GM18907 (cell line): ENCODE results near the gene ACSS1.

Experiments used
- ATAC-seq: cut with Tn5 transposase; IDR thresholded peaks from one replicate; pipeline ENCODE4 v1.9.1; 2021; ENCODE audit warnings: mild to moderate bottlenecking, moderate library complexity; ENCODE audit not compliant: unreplicated experiment

The ACSS1 gene

GRCh38 chr20:25079171-25079570, 21.2 kb upstream of the ACSS1 start:
- ATAC-seq = no peak

GRCh38 chr20:25078662-25079061, 20.7 kb upstream of the ACSS1 start:
- no peak for ATAC-seq

- ATAC-seq = no peak
Measured at GRCh38 chr20:25077610-25078169, 19.8 kb upstream of the ACSS1 start.

- no peak for ATAC-seq
Measured at GRCh38 chr20:25076731-25077609, 19.0 kb upstream of the ACSS1 start.

GRCh38 chr20:25076201-25076600, 18.3 kb upstream of the ACSS1 start:
- no peak for ATAC-seq

GRCh38 chr20:25073544-25073943, 15.6 kb upstream of the ACSS1 start:
- no peak for ATAC-seq

GRCh38 chr20:25072226-25072811, 14.4 kb upstream of the ACSS1 start:
- ATAC-seq = no peak

GRCh38 chr20:25071734-25072133, 13.8 kb upstream of the ACSS1 start:
- ATAC-seq = no peak

- no peak for ATAC-seq
Measured at GRCh38 chr20:25070821-25071473, 13.0 kb upstream of the ACSS1 start.

GRCh38 chr20:25067102-25067987, 9.4 kb upstream of the ACSS1 start:
- ATAC-seq = no peak

- ATAC-seq = no peak
Measured at GRCh38 chr20:25066386-25066785, 8.4 kb upstream of the ACSS1 start.

GRCh38 chr20:25065625-25066338, 7.8 kb upstream of the ACSS1 start:
- peak; percentile 79 for ATAC-seq

GRCh38 chr20:25065072-25065624, 7.2 kb upstream of the ACSS1 start:
- ATAC-seq = no peak

GRCh38 chr20:25064561-25065071, 6.7 kb upstream of the ACSS1 start:
- no peak for ATAC-seq

- ATAC-seq = no peak
Measured at GRCh38 chr20:25063981-25064380, 6.0 kb upstream of the ACSS1 start.

GRCh38 chr20:25063546-25063945, 5.6 kb upstream of the ACSS1 start:
- no peak for ATAC-seq

- no peak for ATAC-seq
Measured at GRCh38 chr20:25062841-25063240, 4.9 kb upstream of the ACSS1 start.

GRCh38 chr20:25061821-25062530, 4.0 kb upstream of the ACSS1 start:
- ATAC-seq = no peak
